HG02943 (cell line): ENCODE results near the gene ESRRA.
A peak's percentile ranks its signal among the peaks of the same experiment; 100 is the strongest.

Experiments used
- ATAC-seq: cut with Tn5 transposase; IDR thresholded peaks from one replicate; pipeline ENCODE4 v1.9.1; 2021; ENCODE audit warnings: mild to moderate bottlenecking, low read depth, moderate library complexity; ENCODE audit not compliant: unreplicated experiment

ESRRA gene

GRCh38 chr11:64324692-64325469 lies 19.6 kb downstream of the ESRRA start:
- ATAC-seq: no peak

- no peak for ATAC-seq
Measured at GRCh38 chr11:64327375-64327774, 22.1 kb downstream of the ESRRA start.

- ATAC-seq: no peak
Measured at GRCh38 chr11:64327993-64328392, 22.7 kb downstream of the ESRRA start.

- no peak for ATAC-seq
Measured at GRCh38 chr11:64330888-64331287, 25.6 kb downstream of the ESRRA start.

- ATAC-seq: no peak
Measured at GRCh38 chr11:64331569-64332371, 26.4 kb downstream of the ESRRA start.

GRCh38 chr11:64333556-64333955 lies 28.2 kb downstream of the ESRRA start:
- no peak for ATAC-seq

GRCh38 chr11:64334764-64335735 lies 29.7 kb downstream of the ESRRA start:
- peak; percentile 49 for ATAC-seq

- ATAC-seq: no peak
Measured at GRCh38 chr11:64337538-64338249, 32.4 kb downstream of the ESRRA start.

- no peak for ATAC-seq
Measured at GRCh38 chr11:64338716-64339115, 33.4 kb downstream of the ESRRA start.

GRCh38 chr11:64339286-64339685 lies 34.0 kb downstream of the ESRRA start:
- ATAC-seq: no peak

- no peak for ATAC-seq
Measured at GRCh38 chr11:64339754-64340408, 34.6 kb downstream of the ESRRA start, which contains the start of gene CCDC88B. Gene CCDC88B, plus strand, starts transcription at chr11:64340204. Its CDS starts 63 bp downstream, at chr11:64340267.

GRCh38 chr11:64340671-64341335 lies 35.5 kb downstream of the ESRRA start:
- no peak for ATAC-seq

GRCh38 chr11:64341429-64341828 lies 36.1 kb downstream of the ESRRA start:
- ATAC-seq: no peak

- no peak for ATAC-seq
Measured at GRCh38 chr11:64341851-64342791, 36.8 kb downstream of the ESRRA start.

- ATAC-seq: no peak
Measured at GRCh38 chr11:64342869-64343745, 37.8 kb downstream of the ESRRA start.

GRCh38 chr11:64343767-64344559 lies 38.6 kb downstream of the ESRRA start:
- ATAC-seq: no peak
